Measurements from ENCODE around the gene CTNNBL1.

DNA sequence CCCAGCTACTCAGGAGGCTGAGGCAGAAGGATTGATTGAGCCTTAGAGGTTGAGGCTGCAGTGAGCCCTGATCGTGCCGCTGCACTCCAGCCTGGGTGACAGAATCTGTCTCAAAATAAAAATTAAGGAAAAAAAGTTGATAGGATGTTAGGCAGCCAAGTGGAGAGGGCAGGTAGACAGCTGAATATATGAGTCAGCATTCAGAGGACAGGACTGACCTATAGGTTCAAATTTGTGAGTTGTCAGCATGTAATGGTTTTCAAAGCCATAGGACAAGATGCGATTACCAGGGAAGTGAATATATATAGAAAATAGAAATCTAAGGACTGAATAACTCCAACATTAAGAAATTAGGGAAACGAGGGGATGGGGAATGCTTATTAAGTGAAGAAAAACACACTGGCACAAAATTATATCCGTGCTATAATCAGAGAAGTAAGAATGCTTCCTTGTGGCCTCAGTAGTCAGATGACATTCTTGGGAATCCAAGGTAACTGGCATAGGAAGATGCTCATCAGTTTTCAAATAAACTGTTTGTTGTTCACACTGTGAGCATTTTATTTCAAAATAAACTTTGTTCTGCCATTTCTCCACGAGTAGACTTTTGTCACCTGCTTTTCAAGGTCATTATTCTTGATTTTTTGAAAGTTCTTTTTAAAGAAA is 145.1 kb downstream of the CTNNBL1 start:
- TF ChIP-seq, protein P1, sequence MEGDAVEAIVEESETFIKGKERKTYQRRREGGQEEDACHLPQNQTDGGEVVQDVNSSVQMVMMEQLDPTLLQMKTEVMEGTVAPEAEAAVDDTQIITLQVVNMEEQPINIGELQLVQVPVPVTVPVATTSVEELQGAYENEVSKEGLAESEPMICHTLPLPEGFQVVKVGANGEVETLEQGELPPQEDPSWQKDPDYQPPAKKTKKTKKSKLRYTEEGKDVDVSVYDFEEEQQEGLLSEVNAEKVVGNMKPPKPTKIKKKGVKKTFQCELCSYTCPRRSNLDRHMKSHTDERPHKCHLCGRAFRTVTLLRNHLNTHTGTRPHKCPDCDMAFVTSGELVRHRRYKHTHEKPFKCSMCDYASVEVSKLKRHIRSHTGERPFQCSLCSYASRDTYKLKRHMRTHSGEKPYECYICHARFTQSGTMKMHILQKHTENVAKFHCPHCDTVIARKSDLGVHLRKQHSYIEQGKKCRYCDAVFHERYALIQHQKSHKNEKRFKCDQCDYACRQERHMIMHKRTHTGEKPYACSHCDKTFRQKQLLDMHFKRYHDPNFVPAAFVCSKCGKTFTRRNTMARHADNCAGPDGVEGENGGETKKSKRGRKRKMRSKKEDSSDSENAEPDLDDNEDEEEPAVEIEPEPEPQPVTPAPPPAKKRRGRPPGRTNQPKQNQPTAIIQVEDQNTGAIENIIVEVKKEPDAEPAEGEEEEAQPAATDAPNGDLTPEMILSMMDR (IDR thresholded peaks at IDR 0.05), result no peak
- TF ChIP-seq POLR2A (IDR thresholded peaks at IDR 0.05), result no peak
